Tibial nerve (tissue), 3 donors: ENCODE results near the gene SLX4IP.

Experiments
- CTCF ChIP-seq, 5 experiments: fragments of 200-600 bp in 3 of 5; fragments of 450-650 bp in 2 of 5; sonication (generic) in 3 of 5; IDR thresholded peaks; one replicate each; pipeline ENCODE4 v1.5.1; 2016 to 2019; ENCODE audit warnings: antibody characterized with exemption in 5 of 5, mild to moderate bottlenecking in 3 of 5, moderate library complexity in 2 of 5
- POLR2A ChIP-seq, 2 donors: fragments of 450-650 bp; IDR thresholded peaks; one replicate each; pipeline ENCODE4 v1.6.1; 2017; ENCODE audit warnings: antibody characterized with exemption in 2 of 2, mild to moderate bottlenecking in 2 of 2, moderate library complexity in 2 of 2

DNA sequence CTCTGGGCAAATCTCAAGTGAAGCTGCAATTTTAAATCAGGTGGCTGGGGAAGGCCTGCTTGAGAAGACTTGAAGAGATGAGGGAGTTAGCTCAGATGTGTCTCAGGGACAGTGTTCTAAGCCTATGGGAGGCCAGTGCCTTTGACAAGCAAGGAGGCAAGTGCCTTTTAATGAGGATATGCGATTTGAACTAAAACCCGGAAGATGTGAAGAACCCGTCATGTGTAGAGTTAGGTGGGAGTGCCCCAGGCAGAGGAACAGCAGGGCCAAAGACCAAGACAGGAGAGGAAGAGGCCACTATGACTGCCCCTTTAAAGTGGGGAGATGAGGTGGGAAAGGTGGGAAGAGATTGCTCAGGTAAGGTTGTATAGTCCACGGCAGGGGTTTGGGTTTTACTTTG lies 71.9 kb downstream of the SLX4IP start:
- no peak for TF ChIP-seq CTCF (IDR thresholded peaks at IDR 0.05)
- TF ChIP-seq POLR2A (IDR thresholded peaks at IDR 0.05), result no peak
